Duodenal mucosa (tissue), 2 donors: ENCODE data around the gene HHIP.

Experiments
- H3K27ac ChIP-seq: one replicate; pipeline ENCODE4 v1.7.0; 2013; ENCODE audit warnings: low read depth, low read length
- H3K27me3 ChIP-seq, 2 donors: one replicate each; pipeline ENCODE4 v1.7.0; 2013; ENCODE audit warnings: low read length in 2 of 2, control low read depth in 1 of 2; ENCODE audit not compliant: insufficient read depth in 2 of 2, control insufficient read depth in 1 of 2
- H3K36me3 ChIP-seq, 2 donors: one replicate each; pipeline ENCODE4 v1.7.0; 2013; ENCODE audit warnings: low read length in 2 of 2, control low read depth in 1 of 2; ENCODE audit not compliant: insufficient read depth in 2 of 2, control insufficient read depth in 1 of 2
- H3K4me1 ChIP-seq, 2 donors: one replicate each; pipeline ENCODE4 v1.7.0; 2013; ENCODE audit warnings: low read length in 2 of 2, control low read depth in 1 of 2; ENCODE audit not compliant: insufficient read depth in 2 of 2, control insufficient read depth in 1 of 2
- H3K4me3 ChIP-seq, 2 donors: one replicate each; pipeline ENCODE4 v1.7.0; 2013; ENCODE audit warnings: low read length in 2 of 2, low read depth in 1 of 2
- H3K9ac ChIP-seq, 2 donors: one replicate each; pipeline ENCODE4 v1.7.0; 2013; ENCODE audit warnings: low read length in 2 of 2, low read depth in 1 of 2
- H3K9me3 ChIP-seq, 2 donors: one replicate each; pipeline ENCODE4 v1.7.0; 2013; ENCODE audit warnings: low read length in 2 of 2, control low read depth in 1 of 2; ENCODE audit not compliant: control insufficient read depth in 1 of 2

Gene HHIP, protein sequence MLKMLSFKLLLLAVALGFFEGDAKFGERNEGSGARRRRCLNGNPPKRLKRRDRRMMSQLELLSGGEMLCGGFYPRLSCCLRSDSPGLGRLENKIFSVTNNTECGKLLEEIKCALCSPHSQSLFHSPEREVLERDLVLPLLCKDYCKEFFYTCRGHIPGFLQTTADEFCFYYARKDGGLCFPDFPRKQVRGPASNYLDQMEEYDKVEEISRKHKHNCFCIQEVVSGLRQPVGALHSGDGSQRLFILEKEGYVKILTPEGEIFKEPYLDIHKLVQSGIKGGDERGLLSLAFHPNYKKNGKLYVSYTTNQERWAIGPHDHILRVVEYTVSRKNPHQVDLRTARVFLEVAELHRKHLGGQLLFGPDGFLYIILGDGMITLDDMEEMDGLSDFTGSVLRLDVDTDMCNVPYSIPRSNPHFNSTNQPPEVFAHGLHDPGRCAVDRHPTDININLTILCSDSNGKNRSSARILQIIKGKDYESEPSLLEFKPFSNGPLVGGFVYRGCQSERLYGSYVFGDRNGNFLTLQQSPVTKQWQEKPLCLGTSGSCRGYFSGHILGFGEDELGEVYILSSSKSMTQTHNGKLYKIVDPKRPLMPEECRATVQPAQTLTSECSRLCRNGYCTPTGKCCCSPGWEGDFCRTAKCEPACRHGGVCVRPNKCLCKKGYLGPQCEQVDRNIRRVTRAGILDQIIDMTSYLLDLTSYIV

DNA sequence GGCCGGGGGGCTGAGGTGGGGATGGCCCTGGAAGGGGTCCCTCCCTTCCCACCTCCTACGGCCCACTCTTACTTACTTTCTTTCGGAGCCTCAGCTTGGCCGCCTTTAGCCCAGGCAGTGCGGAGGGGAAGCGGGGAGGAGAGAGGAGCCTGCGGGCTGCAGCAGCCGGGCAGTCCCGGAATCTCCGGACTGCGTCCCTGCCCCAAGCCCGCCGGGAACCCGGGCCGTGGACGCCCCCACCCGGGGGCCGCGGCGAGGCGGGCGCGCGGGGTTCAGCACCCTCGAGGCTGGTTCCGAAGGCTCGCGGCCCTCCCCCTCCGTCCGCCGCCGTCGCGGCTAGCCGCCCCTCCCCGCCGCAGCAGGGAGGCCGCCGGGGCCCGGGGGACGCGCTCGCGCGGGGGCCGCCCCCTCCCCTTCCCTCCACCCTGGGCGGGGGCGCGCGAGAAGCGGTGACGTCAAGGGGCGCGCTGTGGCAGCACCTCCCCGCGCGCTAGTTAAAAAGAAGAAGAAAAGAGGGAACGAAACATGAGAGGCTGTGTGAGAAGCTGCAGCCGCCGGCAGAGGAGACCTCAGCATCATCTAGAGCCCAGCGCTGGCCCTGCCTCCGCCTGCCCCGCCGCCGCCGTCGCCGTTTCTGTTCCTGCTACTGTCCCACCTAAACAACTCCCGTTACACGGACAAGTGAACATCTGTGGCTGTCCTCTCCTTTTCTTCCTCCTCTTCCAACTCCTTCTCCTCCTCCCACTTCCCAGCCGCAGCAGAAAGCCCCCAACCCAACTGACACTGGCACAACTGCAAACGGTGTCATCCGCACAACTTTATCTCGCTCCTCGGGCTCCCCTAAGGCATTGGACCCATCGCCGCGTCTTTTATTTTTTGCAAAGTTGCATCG lies at the start of gene HHIP:
TSS of gene HHIP (plus strand) at position 526 of the 892 bp plus-strand sequence. CDS start 520 bp downstream, outside the sequence.
- H3K4me1 ChIP-seq = peaks cover 0 to 10% of the 10 kb centered on the region in 2 donors
- H3K9me3 ChIP-seq = no peaks in the 10 kb centered on the region
- H3K27me3 ChIP-seq = peaks cover 20 to 42% of the 10 kb centered on the region in 2 donors
- H3K27ac ChIP-seq = no peak within 1 kb of the TSS
- H3K9ac ChIP-seq = peak within 1 kb of the TSS in 1 of 2 donors; percentile 18
- peak within 1 kb of the TSS; percentile 26 to 61 for H3K4me3 ChIP-seq
- no peaks in the 10 kb centered on the region for H3K36me3 ChIP-seq

DNA sequence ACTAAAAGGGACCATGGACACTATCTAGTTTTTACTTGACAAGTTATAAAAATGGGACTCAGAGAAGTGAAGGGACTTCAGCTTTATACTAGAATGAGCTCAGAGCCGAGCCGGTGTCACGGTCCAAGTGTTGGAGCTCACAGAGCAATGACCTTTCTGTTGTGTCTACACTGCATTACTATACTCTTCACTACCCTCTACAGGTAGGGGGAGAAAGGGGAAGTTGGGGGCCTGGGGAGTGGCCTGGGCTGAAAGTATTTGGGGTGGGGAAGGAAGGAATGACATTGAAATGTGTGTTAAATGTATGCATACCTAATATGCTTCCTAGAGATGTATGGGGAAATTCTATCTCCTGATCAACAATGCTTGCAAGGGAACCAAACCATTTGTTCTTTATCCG lies 48.8 kb upstream of the HHIP start:
- no peak overlapping the region for H3K27ac ChIP-seq
- no peaks in the 10 kb centered on the region for H3K36me3 ChIP-seq
- H3K4me3 ChIP-seq = no peak overlapping the region

DNA sequence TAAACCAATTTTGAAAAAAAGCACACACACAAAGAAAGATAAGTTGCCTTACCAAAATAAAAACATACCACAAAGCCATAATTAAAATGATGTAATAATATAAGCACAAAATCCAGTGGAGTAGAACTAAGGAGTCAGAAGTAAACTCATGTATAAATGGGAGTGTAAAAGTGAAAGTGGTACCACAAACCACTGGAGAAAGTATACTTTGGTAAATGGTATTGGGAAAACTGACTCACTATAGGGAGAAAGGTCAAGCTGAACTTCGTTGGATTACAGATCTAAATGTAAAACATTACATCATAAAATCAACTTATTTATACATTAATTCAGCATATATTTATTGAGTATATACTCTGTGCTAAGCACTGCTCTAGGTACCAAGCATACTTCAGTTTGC lies 46.3 kb upstream of the HHIP start:
- Histone ChIP-seq H3K27ac (no peak overlapping the region), H3K36me3 (no peaks in the 10 kb centered on the region), H3K27me3 (no peaks in the 10 kb centered on the region), H3K4me3 (no peak overlapping the region), H3K9me3 (no peaks in the 10 kb centered on the region), H3K9ac (no peak overlapping the region), H3K4me1 (no peaks in the 10 kb centered on the region)

More for the DNA sequence above, 48.8 kb upstream of the HHIP start:
- Histone ChIP-seq H3K4me1 (no peaks in the 10 kb centered on the region), H3K9me3 (no peaks in the 10 kb centered on the region), H3K9ac (no peak overlapping the region), H3K27me3 (no peaks in the 10 kb centered on the region)

DNA sequence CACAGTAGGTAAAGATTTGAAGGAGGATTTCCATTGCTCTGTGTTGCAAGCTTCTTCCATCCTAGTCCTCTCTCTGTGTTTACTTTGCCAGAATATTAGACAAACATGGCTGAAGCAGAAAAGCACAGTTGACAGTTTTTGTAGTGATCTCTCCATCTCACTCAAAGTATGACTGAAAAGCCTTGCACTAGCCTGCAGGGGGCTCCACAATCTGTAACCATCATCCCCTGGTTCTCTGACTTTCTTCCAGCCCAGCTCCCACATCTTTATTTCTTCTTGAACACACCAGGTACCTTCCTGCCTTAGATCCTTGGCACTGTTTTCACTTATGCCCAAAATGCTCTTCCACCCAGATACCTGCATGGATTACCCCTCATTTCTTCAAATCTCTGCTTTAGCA lies 34.1 kb upstream of the HHIP start:
- Histone ChIP-seq H3K9me3 (no peaks in the 10 kb centered on the region), H3K4me1 (no peaks in the 10 kb centered on the region), H3K27ac (no peak overlapping the region), H3K36me3 (no peaks in the 10 kb centered on the region), H3K27me3 (no peaks in the 10 kb centered on the region), H3K4me3 (no peak overlapping the region), H3K9ac (no peak overlapping the region)

DNA sequence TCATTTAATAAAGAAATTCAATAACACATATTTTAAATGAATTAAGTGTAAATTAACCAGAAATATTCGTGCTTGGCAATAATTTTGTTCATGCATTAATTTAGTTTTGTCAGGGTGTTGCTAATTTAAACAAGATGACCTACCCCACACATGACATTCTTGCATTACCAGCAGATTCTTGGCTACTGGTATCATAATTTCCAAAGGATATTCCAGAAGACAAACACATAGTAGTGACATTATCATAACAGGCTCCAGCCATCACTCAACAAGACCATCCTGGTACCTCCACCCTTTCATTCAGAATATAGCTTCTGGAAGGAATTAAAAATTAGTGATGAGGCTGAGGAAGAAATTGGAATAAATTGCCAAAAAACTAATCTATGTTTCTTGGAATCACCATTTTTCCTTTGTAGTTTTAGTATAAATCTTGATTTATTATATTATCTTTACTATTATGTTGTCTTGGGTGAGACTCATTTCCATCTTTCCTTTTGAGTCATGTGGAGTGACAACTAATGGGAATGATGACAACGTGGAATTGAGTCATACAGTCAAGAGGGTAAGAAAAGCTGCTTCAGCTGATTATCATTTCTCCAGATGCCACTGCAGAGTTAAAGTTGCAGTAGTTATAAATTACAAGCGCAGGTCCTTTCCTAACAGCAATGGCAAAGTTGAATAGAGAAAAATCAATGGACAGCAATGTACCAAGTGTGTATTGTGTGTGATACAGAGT lies 30.9 kb upstream of the HHIP start:
- no peaks in the 10 kb centered on the region for H3K4me1 ChIP-seq
- no peaks in the 10 kb centered on the region for H3K36me3 ChIP-seq
- no peaks in the 10 kb centered on the region for H3K9me3 ChIP-seq
- H3K9ac ChIP-seq = no peak overlapping the region
- H3K27me3 ChIP-seq = no peaks in the 10 kb centered on the region
- H3K4me3 ChIP-seq = no peak overlapping the region
- H3K27ac ChIP-seq = no peak overlapping the region

DNA sequence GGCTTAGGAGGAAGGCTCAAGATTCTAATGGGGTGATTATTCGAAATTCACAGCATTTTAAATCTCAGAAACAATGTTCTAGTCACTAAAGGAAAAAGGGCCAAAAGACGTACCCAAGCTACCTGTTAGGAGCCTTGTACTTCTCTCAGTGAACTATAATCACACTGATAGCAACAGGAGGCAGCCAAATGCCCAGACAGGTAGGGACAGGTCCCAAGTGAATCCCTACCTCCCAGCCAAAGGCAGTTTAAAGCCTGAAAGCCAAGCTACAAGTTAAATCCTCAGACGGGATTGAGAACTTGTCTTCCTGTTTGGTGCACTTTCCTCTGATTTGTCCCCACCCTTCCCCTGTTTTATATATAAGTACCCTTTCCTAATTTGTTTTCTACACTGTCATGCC lies 24.3 kb upstream of the HHIP start:
- H3K4me3 ChIP-seq = no peak overlapping the region
- no peaks in the 10 kb centered on the region for H3K36me3 ChIP-seq
- H3K4me1 ChIP-seq = no peaks in the 10 kb centered on the region
- no peak overlapping the region for H3K9ac ChIP-seq
- H3K9me3 ChIP-seq = peaks cover 0 to 2% of the 10 kb centered on the region in 2 donors
- no peaks in the 10 kb centered on the region for H3K27me3 ChIP-seq
- no peak overlapping the region for H3K27ac ChIP-seq

DNA sequence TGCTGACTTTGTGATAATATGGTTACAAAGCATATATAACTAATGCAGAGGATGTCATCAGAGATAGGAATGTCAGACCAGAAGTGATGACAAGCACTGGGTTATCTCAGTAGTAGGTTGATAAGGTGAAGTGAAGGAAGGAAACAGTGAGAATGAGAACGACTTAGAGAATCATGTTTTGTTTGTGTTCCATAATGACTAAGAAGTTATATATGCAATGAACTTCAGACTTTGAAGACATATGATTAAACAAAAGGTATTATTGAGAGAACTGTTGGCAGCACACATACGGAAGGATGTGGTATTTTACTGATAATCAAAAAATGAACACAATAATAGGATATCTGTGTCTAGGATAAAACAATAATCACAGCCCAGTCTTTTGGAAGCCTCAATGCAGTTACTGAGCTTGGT lies 18.3 kb upstream of the HHIP start:
- H3K27me3 ChIP-seq = no peaks in the 10 kb centered on the region
- peaks cover 0 to 2% of the 10 kb centered on the region in 2 donors for H3K9me3 ChIP-seq
- no peak overlapping the region for H3K9ac ChIP-seq
- no peaks in the 10 kb centered on the region for H3K4me1 ChIP-seq
- H3K36me3 ChIP-seq = no peaks in the 10 kb centered on the region
- H3K27ac ChIP-seq = no peak overlapping the region
- no peak overlapping the region for H3K4me3 ChIP-seq

DNA sequence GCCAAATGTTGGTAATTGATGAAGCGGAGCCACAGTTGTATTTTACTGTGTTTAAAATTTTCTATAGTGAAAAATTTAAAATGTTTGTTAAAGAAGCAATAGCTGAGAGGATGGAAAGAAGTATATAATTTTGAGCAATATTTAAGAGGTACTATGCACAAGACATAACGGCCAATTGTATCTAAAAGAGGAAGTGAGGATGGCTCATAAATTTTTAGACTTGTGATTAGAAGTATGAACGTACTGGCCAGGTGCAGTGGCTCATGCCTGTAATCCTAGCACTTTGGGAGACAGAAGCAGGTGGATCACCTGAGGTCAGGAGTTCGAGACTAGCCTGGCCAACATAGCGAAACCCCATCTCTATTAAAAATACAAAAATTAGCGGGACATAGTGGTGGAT lies 12.7 kb upstream of the HHIP start:
- no peak overlapping the region for H3K9ac ChIP-seq
- H3K9me3 ChIP-seq = no peaks in the 10 kb centered on the region
- no peaks in the 10 kb centered on the region for H3K4me1 ChIP-seq
- H3K36me3 ChIP-seq = no peaks in the 10 kb centered on the region
- no peaks in the 10 kb centered on the region for H3K27me3 ChIP-seq
- H3K4me3 ChIP-seq = no peak overlapping the region
- H3K27ac ChIP-seq = no peak overlapping the region

DNA sequence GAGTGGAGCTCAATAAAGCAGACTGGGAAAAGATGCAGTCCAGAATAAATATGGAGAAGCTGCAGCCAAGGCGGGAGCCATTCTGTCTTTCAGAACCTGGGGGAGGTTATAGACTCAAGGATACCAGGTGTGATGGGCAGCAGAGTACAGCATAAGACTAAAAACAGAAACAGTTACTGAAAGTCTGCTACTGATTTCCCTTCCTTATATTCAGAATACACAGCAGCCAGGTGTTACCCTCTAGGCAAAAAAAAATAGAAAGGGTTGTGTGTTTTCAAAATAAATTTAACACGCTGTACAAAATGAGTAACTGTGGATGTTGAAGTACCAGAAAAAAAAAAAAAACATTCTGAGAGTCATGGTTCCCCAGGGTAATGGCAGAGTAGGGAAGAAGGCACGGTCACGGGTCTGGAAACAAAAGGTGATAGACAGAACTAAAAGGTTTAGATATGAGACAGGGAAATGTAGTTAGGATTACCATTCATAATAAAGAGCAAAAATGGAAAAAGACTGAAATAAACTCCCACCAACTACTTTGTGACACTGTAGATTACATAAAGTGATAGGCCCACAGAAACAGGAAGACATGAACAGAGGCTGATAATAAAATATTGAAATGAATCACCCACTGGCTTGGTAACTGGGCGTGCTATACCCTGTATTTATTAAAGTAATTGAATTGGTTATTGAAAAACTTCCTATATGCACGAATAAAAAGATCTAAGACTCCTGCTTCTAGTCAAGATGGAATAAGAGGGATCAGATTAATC lies 10.8 kb upstream of the HHIP start:
- H3K27ac ChIP-seq = no peak overlapping the region

More for the DNA sequence above, 10.8 kb upstream of the HHIP start:
- H3K9ac ChIP-seq = no peak overlapping the region
- no peaks in the 10 kb centered on the region for H3K36me3 ChIP-seq
- no peaks in the 10 kb centered on the region for H3K27me3 ChIP-seq
- H3K9me3 ChIP-seq = no peaks in the 10 kb centered on the region
- H3K4me3 ChIP-seq = no peak overlapping the region
- no peaks in the 10 kb centered on the region for H3K4me1 ChIP-seq
